IPS DF 19.7 (cell line): ENCODE results near the gene ANXA3.
"Not testable (repeated sequence)": the region's sequence is repeated elsewhere in the genome, so short reads cannot be mapped to it uniquely, and the experiment has no call there.

ENCODE experiments used
- DNase-seq: peaks from one replicate; pipeline ENCODE4 v3.0.0-alpha.2; 2013; ENCODE audit warnings: low read depth, low spot score

ANXA3 gene, protein sequence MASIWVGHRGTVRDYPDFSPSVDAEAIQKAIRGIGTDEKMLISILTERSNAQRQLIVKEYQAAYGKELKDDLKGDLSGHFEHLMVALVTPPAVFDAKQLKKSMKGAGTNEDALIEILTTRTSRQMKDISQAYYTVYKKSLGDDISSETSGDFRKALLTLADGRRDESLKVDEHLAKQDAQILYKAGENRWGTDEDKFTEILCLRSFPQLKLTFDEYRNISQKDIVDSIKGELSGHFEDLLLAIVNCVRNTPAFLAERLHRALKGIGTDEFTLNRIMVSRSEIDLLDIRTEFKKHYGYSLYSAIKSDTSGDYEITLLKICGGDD

DNA sequence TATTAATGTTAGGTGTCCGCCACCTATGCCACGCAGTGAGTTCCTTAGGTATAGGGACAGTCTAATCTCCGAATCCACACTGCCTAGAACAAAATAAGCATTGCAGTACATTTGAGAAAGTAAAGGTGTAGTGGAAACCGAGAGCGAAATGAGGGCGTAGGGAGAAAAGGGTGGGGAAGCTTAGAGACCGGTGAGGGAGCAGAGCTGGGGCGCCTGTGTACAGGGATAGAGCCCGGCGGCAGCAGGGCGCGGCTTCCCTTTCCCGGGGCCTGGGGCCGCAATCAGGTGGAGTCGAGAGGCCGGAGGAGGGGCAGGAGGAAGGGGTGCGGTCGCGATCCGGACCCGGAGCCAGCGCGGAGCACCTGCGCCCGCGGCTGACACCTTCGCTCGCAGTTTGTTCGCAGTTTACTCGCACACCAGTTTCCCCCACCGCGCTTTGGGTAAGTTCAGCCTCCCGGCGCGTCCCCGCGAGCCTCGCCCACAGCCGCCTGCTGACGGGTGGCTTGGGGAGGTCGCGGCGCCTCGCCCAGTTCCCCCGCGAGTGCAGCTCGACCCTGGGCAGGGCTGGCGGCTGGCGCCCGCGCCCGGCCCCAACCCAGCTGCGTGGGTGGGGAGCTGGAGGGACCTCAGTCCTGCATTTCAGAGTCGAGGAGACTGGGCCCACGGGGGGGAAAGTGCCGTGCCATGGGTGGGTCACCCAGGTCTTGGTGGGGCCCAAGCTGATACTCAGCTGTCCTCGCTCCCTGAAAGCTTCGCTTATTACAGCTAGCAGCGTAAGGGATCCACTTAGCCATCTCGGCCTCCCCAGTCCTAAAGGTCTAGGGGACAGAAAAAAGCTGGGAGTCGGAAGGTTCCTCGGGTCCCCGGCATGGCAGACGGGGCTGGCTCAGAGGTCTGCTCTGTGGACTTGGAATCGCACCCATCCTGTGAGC lies at the start of gene ANXA3:
Gene ANXA3, plus strand, starts transcription at position 351 of the 932 bp plus-strand sequence. CDS start 2,704 bp downstream, outside the sequence.
- no peak for DNase-seq

DNA sequence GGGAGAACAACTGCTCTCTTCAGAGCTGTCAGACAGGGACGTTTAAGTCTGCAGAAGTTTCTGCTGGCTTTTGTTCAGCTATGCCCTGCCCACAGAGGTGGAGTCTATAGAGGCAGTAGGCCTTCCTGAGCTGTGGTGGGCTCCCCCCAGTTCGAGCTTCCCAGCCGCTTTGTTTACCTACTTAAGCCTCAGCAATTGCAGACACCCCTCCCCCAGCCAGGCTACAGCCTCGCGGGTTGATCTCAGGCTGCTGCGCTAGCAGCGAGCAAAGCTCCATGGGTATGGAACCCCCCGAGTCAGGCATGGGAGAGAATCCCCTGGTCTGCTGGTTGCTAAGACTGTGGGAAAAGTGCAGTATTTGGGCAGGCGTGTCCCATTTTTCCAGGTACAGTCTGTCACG lies 45.3 kb upstream of the ANXA3 start:
- not testable (repeated sequence) for DNase-seq

DNA sequence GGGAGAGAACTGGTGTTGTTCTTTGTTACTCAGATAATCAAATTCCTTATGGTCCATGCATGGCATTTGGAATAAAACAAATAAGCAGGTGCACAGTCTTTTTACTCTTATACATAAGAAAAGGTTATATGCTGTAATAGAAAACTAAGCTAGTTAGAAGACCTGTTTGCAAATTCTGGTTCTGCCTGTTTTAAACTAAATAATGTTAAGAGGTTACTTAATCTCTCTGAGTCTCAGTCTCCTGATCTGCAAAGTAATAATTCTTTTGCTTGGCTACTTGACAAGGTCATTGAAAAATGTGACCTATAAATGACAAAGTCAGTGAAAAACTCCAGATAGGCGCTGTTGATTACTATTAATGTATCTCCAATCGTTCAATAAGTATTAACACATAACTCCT lies 42.5 kb upstream of the ANXA3 start:
- DNase-seq: no peak

DNA sequence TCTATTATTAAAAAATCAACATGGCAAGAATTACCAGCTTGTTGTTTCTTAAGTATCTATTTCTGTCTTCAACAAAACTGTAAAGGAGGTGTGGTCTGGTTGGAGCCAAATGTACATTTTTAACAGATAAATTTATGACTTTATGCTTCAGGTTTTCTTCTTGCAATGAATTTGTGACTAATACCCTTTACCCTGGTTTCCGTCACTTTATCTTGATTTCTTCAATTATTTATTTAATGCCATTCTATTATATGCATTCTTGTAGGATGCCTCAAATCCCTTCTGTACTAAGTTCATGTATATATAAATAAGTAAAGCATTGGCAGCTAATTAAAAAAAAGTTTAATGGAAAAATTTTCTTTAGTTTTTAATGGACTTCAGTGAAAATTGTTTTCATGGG lies 41.5 kb upstream of the ANXA3 start:
- no peak for DNase-seq

DNA sequence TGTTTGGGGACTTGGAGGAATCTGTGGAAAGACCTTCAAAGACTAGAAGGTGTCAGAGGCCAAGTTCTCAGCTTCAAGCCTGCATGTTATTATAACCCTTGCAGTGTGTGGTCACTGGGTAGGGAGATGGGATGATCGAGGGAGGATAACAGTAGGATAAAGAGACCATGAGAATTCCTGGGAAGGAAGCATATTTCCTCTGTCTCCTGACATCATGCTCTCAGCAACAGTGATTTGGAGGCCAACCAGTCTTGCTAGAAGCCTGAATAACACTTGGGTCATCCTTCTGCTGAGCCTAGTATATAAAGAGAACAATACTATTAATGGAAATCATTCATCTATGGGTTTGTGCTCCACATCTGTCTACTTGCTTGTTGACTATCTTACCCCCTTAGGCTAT lies 40.9 kb upstream of the ANXA3 start:
- no peak for DNase-seq

DNA sequence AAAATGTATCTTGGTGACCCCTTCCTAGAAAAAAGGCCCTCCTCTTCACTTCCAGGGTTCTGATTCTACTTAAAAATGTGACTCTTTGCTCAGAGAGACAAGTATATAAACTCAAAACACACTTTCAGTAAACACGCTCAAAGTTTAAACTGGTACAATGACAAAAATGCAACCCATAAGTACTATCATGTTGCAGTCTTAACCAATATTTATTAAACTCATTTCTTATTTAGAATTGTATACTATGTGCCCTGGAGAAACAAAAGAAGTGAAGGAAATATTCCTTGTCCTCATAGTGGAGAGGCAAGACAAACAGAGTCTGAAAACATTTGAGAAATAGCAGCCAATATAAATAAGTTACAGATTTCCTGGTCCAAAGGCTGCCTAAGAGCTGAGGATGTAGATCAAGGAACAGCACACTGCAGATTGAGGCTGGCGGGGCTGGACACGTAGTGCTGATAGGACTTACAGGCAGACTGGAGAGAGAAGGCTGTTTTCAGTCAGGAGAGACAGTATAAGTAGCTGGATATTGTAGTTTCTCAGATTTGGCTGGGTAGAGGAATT lies 39.1 kb upstream of the ANXA3 start:
- no peak for DNase-seq

DNA sequence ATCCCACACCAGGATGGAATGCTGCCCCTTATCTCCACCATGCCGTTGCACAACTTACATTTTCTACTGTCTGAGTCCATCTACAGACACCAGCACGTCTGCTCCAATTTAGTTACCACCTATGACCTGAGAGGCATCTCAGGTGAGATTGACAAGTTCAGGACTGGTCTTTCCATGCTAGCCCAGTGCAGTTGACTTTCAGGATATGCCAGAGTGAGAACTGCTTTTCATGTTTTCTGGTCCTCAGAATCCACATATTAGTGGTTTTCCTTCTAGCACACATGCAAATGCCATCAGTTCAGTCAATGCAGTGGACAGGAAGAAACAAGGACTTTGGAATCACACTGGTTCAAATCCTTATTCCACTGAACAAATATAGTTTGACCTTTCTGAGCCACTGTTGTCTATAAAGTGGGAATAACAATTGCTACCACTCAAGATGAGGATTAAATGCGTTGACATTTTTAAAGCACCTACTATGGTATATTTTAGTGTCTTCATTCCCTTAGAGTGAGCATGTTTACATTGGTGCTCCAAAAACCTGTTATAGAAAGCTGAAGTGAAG lies 38.1 kb upstream of the ANXA3 start:
- DNase-seq: no peak

DNA sequence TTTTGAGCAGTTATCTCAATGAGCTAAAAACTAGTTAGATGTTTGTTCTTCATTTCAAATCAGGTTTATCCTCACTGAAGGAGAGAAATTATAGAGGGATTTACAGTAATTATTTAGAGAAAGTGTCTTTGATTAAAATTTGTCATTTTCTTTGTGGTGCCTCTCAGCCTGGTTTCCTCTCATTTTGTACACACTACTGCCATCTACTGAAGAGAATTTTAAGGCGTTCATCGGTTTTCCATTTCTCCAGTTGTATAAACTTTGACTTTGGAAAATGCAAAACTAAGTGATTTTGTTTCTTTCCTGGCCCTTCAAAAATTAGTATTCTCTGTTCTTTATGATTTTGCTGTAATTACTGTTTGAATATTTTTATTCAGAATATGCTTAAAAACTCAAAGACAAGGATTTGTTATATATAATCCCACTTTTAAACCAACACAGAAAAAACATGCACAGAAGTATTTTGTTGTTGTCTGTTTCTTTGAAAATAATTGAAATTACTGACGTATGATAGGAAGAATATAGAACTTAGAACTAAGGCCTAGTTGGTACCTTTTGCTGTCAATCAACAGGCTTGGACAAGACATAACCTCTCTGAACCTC lies 34.4 kb upstream of the ANXA3 start:
- DNase-seq: no peak

DNA sequence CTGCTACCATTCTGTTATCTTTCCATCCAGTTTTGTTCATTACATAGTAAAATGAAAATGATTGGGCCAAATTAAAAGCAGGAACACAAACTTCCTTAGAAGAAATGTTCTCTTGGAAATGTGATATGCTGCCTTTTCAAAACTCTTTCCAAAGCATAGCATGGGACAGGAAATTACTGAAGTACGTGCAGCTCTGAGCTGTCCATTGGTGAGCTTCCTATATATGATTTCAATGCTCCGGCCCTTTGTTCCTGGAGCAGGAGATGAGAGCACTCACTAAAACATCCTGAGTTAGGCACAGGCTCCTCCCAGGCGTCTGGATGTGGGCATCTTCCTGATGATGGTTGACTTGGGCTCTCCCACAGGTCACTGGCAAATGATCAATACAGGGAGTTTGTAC lies 33.0 kb upstream of the ANXA3 start:
- no peak for DNase-seq

DNA sequence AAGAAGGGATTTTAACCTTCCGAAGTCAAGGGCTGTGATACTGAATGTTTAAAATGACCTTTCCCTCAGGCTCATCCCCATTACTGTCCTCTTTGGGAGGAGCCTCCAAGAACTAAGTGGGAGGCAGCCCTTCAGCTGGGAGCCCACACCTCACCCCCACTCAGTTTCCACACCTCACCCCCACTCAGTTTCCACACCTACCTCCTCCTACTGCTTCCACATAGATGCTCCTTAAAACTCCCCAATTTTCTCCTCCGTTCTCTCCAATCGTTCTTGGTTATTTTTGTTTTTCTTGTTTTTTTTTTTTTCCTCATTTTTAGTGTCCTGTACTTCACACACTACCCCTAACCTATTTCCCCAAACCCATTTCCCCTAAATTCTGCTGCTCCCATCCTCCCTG lies 31.6 kb upstream of the ANXA3 start:
- DNase-seq: no peak

DNA sequence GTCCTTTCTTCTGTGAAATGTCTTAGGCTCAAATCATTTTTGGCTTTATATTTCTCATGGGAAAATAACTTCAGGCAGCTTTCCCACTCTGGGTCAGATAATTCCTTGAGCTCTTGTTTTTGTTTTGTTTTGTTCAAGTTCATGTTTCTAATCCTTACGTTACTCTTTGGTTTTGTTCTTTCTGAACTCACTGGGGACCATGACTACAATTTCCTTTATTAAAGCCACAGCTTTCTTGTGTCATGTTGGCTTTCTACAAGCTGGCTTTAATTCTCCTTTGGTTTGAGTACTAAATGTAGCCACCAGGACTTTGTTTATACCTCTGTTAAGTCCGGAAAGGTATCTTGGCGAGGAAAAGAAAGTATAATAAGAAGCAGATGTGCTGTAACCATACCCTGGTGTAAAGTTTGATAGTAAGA lies 30.8 kb upstream of the ANXA3 start:
- no peak for DNase-seq

DNA sequence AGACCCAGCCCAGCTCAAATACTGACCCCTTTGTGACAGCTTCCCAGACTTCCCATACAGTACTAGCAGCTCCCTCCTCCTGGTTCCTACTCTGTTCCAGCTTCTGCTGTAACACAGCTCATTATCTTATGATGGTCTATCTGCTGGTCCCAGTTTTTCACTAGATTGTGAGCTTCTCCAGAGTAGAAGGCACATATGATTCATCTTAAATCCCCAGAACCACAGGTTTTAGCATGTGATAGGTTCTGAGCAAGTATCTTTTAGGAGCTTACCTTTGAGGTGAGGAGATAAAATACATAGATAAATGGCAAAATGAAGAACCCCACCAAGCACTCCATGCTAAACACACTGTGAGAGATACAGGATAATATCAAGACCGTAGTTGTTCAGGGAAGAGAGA lies 27.6 kb upstream of the ANXA3 start:
- no peak for DNase-seq

DNA sequence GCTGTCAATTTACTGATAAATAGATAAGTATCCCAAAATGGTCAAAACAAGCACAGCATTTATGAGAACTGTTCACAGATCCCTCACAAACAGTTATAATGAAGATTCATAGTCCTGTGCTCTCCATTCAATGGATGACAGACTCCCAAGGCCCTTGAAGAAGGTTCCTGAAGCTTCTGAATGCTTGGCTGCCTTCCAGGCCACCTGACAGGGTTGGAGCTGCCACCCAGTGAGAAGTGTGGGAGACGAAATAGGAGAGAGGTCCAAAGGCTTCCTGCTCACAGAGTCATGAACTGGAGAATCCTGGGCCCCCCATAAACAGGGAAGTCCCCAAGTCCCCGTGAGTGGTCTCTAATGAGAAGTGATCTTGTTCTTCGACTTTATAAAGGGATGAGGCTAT lies 26.0 kb upstream of the ANXA3 start:
- DNase-seq: no peak

DNA sequence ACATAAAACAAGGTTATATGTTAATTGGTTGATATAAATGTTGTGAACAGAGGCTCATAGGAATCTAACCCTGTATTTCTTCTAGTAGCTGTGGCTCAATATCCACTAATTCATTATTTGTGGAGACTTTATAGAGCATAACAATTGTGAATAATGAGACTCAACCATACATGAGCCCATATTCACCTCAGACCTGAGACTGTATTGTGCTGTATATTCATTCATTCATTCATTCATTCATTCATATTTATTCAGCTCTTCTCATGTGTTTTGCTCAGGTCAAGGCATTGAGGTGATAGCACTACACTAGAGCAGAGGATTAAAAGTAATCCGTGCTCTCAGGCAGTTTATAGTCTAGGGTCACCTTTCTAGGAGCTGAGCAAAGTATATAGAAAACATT lies 24.5 kb upstream of the ANXA3 start:
- DNase-seq: no peak

DNA sequence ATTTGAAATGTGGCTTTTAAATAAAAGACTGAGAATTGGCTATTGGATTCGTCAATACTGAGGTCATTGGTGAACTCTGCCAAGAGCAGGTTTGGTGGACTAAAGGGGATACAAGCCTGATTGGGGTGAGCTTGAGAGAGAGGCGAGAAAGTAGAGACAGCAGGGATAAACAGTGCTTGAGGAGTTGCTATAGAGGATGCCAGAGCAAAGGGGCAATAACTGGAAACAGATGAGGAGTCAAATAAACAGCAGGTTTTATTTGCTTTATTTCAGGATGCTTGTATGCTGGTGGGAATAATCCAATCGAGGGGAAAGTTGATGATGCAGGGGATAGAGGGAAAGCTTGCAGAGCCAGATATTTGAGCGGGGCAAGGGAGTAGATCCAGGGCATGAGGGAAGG lies 24.0 kb upstream of the ANXA3 start:
- DNase-seq: no peak

DNA sequence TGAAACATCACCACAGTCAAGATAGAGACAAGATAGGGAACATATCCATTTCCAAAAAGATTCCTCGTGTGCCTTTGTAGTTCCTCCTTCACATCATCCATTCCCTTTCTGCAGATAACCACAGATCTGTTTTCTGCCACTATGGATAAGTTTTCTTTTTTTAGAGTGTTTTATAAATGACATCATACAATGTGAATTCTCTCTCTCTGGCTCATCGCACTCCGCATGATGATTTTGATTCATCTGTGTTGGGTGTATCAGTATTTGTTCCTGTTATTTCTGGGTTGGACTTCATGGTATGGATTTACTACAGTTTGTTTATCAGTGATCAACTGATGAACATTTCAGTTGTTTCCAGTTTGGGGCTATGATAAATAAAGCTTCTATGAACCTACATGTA lies 23.2 kb upstream of the ANXA3 start:
- no peak for DNase-seq

DNA sequence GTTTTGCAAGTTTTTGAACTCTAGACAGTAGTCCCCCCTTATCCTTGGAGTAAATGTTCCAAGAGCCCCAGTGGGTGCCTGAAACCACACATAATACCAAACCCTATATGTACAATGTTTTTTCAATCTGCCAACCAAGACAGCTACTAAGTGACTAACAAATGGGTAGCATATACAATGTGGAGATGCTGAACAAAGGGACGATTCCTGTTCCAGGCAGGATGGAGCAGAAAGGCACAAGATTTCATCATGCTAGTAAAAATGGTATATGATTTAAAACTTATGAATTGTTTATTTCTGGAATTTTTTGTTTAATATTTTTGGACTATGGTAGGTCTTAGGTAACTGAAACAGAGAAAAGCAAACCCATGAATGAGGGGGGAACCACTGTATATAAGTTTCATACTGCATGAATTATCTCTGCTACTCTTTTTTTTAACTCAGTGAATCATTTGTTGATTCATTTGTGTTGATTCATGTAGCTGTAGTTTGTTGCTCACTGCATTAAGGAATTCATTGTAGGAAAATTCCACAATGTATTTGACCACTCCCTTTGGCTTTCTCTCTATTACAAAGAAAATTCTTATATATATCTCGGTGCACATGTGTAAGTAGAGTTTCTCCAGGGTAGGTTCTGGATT lies 21.9 kb upstream of the ANXA3 start:
- no peak for DNase-seq

DNA sequence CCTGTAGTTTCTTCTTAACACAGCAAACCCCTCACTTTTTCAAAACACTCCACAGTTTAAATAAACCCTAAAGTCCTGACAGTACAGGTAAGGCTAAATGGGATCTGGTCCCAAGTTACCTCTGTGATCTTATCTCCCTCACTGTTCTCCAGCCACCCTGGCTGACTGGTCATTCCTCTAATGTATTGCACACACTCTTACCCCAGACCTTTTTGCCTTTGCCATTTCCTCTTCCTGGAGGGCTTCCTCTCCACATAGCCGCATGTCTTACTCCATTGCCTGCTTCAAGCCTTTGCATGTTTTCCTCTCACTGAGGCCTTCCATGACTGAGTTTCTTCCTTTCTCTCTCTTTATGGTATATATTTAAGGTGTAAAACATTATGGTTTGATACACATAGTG lies 19.5 kb upstream of the ANXA3 start:
- no peak for DNase-seq

DNA sequence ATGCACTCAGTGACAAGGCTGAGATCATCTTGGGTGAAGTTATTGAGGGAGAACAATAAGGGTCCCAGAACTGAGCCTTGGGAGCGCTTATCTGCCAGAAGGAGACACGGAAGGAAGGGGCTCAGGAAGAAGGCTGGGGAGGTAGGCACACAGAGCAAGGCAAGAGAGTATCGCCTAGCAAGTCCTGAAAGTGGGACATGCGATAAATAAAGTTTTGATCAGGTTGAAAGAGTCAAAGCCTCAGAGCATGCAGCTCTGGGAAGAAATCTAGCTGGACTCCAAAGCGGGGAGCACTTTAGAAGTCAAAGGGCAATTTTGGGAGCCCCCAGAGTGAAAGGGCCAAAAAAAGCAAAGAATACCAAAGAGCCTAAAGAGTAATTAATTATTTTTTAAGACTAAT lies 17.7 kb upstream of the ANXA3 start:
- no peak for DNase-seq

DNA sequence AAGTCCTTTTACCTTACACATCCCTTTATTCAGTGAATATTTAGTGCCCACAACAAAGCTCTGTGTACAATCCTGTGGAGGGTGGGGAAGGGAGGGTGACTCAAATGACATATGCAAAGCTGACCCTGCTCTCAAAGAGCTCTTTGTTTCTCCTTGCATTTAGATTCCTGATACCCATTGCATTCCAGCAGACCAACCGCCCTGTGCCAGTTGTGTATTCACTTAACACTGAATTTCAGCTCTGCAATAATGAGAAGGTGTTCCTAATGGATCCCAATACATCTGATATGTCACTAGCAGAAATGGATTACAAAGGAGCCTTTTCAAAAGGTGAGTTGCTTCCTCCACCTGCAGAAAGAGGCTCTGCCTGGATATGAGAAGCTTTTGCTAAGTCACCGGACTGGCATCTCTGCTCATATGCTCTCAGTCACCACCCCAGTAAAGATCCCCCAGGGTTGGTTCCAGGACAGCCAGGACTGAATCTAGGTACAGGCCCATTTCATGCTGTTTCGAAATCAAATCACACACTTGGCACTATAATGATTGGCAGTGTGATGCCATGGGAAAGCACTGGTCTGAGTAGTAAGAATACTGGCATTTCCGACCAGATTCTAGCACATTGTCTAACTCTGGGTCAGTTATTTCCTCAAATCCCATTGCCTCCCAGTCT lies 17.1 kb upstream of the ANXA3 start:
- no peak for DNase-seq

DNA sequence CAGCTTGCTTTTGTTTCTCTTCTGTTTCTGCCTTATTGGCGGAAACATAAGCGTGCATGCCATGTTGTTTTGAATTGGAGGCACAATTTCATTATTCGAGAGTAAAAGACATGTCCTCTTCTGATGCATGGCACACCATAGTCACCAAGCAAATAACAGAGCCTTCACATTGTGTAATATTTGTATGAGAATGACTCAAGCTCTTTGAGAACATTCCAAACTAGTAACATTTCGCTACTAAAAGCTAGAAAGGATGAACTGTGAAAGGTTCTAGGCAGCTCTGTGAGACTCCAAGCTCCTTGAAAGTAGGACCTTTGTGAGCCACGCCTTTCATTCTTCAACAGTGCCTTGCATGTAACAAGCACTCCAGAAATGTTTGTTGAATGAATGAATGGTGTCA lies 9.2 kb upstream of the ANXA3 start:
- no peak for DNase-seq
